OCI-LY3 (cell line): ENCODE results near the gene GOLGA6C.
"Not testable (repeated sequence)": the region's sequence is repeated elsewhere in the genome, so short reads cannot be mapped to it uniquely, and the experiment has no call there.

Source experiments
- CTCF ChIP-seq: fragments of 200-600, 300-600 bp; sonication (generic); IDR thresholded peaks from 2 replicates; pipeline ENCODE4 v1.5.1; 2014; ENCODE audit warnings: antibody characterized with exemption, low read length, low read depth
- EZH2phosphoT487 ChIP-seq: fragments of 200-600 bp; shearing (Covaris generic); IDR thresholded peaks from 2 replicates; pipeline ENCODE4 v1.6.1; 2018; ENCODE audit warnings: antibody characterized with exemption, mixed run types, low read depth

- TF ChIP-seq CTCF, EZH2phosphoT487: not testable (repeated sequence)
These were observed 648 bp downstream of the GOLGA6C start for GRCh38 chr15:75258620-75259343.
